Measurements from ENCODE around the gene MTG2. TPM values are rescaled to one million over a fixed set of nuclear protein-coding genes. Genes with fewer than 3 reads are reported as not detected.

Gene MTG2
- total and polyA plus RNA-seq, 2 of the 13 experiments (the other 11 are each of a cell fraction or from before 2014, with no cell fraction given), result 20.4 to 37.8 TPM

DNA sequence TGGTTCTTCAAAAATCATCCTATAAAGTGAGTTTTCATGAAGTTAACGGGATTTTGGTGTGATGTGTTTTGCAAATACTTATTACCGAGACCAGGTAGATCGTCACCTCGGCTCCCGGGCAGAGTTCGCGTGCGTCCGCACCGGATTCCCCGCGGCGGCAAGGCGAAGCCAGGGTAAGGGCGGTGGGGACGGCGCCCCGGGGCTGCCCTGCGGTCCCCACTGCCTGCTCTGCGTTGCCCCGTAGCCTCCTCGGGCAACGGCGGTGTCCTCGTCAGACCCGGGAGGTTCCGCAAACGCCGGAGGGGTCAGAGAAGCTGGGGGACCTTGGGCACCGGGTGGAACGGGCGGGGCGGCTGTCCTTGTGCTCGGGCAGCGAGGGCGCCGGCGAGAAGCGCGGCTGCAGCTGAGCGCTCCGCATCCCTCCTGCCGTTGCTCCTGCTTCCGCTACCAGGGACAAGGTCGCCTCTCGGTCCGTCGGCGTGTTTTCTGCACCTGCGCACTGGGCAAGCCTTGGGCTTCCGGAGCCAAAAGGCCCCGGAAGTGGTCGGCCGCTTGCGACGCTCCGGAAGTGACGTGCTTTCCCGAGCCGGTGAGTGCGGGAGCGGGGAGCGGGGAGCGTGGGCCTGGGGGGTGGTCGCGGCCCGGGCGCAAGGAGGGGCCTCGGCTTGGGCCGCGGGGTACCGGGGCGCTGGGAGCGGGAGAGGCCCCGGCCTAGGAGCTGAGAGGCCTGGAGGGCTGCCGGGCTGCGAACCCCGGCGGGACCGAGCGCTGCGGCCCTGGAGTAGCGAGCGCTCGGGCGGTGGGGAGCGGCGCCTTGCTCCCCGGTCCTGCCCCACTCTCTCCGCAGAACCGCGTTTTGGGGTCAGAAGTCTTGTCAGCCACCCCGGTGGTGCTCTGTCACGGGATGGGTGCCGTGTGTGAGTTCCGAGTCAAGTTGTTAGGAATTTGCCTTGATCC is at the start of gene MTG2 (continued):
- TF ChIP-seq, protein P1, sequence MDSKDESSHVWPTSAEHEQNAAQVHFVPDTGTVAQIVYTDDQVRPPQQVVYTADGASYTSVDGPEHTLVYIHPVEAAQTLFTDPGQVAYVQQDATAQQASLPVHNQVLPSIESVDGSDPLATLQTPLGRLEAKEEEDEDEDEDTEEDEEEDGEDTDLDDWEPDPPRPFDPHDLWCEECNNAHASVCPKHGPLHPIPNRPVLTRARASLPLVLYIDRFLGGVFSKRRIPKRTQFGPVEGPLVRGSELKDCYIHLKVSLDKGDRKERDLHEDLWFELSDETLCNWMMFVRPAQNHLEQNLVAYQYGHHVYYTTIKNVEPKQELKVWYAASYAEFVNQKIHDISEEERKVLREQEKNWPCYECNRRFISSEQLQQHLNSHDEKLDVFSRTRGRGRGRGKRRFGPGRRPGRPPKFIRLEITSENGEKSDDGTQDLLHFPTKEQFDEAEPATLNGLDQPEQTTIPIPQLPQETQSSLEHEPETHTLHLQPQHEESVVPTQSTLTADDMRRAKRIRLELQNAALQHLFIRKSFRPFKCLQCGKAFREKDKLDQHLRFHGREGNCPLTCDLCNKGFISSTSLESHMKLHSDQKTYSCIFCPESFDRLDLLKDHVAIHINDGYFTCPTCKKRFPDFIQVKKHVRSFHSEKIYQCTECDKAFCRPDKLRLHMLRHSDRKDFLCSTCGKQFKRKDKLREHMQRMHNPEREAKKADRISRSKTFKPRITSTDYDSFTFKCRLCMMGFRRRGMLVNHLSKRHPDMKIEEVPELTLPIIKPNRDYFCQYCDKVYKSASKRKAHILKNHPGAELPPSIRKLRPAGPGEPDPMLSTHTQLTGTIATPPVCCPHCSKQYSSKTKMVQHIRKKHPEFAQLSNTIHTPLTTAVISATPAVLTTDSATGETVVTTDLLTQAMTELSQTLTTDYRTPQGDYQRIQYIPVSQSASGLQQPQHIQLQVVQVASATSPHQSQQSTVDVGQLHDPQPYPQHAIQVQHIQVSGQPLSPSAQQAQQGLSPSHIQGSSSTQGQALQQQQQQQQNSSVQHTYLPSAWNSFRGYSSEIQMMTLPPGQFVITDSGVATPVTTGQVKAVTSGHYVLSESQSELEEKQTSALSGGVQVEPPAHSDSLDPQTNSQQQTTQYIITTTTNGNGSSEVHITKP (CRISPR knock-in tag; IDR thresholded peaks at IDR 0.05; ENCODE audit: low read depth), result peak; percentile 90
- peak; percentile 97 for TF ChIP-seq PAF1 (CRISPR knock-in tag; IDR thresholded peaks at IDR 0.05)
- TF ChIP-seq MED1 (CRISPR knock-in tag; IDR thresholded peaks at IDR 0.05), result peak; percentile 94
- TF ChIP-seq KDM5B (CRISPR knock-in tag; IDR thresholded peaks at IDR 0.05; ENCODE audit: borderline replicate concordance), result peak; percentile 100
- TF ChIP-seq NBN (conservative IDR thresholded peaks at IDR 0.05), result no peak
- TF ChIP-seq, protein P2, sequence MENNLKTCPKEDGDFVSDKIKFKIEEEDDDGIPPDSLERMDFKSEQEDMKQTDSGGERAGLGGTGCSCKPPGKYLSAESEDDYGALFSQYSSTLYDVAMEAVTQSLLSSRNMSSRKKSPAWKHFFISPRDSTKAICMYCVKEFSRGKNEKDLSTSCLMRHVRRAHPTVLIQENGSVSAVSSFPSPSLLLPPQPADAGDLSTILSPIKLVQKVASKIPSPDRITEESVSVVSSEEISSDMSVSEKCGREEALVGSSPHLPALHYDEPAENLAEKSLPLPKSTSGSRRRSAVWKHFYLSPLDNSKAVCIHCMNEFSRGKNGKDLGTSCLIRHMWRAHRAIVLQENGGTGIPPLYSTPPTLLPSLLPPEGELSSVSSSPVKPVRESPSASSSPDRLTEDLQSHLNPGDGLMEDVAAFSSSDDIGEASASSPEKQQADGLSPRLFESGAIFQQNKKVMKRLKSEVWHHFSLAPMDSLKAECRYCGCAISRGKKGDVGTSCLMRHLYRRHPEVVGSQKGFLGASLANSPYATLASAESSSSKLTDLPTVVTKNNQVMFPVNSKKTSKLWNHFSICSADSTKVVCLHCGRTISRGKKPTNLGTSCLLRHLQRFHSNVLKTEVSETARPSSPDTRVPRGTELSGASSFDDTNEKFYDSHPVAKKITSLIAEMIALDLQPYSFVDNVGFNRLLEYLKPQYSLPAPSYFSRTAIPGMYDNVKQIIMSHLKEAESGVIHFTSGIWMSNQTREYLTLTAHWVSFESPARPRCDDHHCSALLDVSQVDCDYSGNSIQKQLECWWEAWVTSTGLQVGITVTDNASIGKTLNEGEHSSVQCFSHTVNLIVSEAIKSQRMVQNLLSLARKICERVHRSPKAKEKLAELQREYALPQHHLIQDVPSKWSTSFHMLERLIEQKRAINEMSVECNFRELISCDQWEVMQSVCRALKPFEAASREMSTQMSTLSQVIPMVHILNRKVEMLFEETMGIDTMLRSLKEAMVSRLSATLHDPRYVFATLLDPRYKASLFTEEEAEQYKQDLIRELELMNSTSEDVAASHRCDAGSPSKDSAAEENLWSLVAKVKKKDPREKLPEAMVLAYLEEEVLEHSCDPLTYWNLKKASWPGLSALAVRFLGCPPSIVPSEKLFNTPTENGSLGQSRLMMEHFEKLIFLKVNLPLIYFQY (CRISPR knock-in tag; IDR thresholded peaks at IDR 0.05; ENCODE audit: borderline replicate concordance), result peak; percentile 46; the same call in 1 of the 2 replicates
- TF ChIP-seq, protein P3, sequence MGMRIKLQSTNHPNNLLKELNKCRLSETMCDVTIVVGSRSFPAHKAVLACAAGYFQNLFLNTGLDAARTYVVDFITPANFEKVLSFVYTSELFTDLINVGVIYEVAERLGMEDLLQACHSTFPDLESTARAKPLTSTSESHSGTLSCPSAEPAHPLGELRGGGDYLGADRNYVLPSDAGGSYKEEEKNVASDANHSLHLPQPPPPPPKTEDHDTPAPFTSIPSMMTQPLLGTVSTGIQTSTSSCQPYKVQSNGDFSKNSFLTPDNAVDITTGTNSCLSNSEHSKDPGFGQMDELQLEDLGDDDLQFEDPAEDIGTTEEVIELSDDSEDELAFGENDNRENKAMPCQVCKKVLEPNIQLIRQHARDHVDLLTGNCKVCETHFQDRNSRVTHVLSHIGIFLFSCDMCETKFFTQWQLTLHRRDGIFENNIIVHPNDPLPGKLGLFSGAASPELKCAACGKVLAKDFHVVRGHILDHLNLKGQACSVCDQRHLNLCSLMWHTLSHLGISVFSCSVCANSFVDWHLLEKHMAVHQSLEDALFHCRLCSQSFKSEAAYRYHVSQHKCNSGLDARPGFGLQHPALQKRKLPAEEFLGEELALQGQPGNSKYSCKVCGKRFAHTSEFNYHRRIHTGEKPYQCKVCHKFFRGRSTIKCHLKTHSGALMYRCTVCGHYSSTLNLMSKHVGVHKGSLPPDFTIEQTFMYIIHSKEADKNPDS (CRISPR knock-in tag; IDR thresholded peaks at IDR 0.05), result peak; percentile 86; the same call in 1 of the 2 replicates
- TF ChIP-seq RBFOX2 (IDR thresholded peaks at IDR 0.05; ENCODE audit: low read depth, low read length), result peak; percentile 100
- TF ChIP-seq, protein P4, sequence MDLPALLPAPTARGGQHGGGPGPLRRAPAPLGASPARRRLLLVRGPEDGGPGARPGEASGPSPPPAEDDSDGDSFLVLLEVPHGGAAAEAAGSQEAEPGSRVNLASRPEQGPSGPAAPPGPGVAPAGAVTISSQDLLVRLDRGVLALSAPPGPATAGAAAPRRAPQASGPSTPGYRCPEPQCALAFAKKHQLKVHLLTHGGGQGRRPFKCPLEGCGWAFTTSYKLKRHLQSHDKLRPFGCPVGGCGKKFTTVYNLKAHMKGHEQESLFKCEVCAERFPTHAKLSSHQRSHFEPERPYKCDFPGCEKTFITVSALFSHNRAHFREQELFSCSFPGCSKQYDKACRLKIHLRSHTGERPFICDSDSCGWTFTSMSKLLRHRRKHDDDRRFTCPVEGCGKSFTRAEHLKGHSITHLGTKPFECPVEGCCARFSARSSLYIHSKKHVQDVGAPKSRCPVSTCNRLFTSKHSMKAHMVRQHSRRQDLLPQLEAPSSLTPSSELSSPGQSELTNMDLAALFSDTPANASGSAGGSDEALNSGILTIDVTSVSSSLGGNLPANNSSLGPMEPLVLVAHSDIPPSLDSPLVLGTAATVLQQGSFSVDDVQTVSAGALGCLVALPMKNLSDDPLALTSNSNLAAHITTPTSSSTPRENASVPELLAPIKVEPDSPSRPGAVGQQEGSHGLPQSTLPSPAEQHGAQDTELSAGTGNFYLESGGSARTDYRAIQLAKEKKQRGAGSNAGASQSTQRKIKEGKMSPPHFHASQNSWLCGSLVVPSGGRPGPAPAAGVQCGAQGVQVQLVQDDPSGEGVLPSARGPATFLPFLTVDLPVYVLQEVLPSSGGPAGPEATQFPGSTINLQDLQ (CRISPR knock-in tag; IDR thresholded peaks at IDR 0.05), result peak; percentile 93
- peak; percentile 94 for TF ChIP-seq ZNF839 (CRISPR knock-in tag; IDR thresholded peaks at IDR 0.05; ENCODE audit: borderline replicate concordance)

All from HepG2 (cell line).